Endothelial cell (in vitro differentiated cells): ENCODE results near the gene PLCB1. TPM values are rescaled to one million over a fixed set of nuclear protein-coding genes. Genes with fewer than 3 reads are reported as not detected.
A peak's percentile ranks its signal among the peaks of the same experiment; 100 is the strongest.

Source experiments
- DNase-seq: peaks from one replicate; pipeline ENCODE4 v3.0.0; 2021; ENCODE audit warnings: low spot score
- H3K27ac Mint-ChIP-seq: one replicate; pipeline ENCODE4 v1.8.0; 2021; ENCODE audit warnings: mixed read lengths, inconsistent platforms; ENCODE audit not compliant: unreplicated experiment
- H3K27me3 Mint-ChIP-seq: one replicate; pipeline ENCODE4 v1.8.0; 2021; ENCODE audit warnings: mild to moderate bottlenecking, moderate library complexity, mixed read lengths, inconsistent platforms; ENCODE audit not compliant: unreplicated experiment
- H3K36me3 Mint-ChIP-seq: one replicate; pipeline ENCODE4 v1.8.0; 2021; ENCODE audit warnings: mild to moderate bottlenecking, low read depth, mixed read lengths, inconsistent platforms; ENCODE audit not compliant: unreplicated experiment
- H3K4me1 Mint-ChIP-seq: one replicate; pipeline ENCODE4 v1.8.0; 2021; ENCODE audit warnings: mild to moderate bottlenecking, mixed read lengths, inconsistent platforms; ENCODE audit not compliant: unreplicated experiment
- H3K4me3 Mint-ChIP-seq: one replicate; pipeline ENCODE4 v1.8.0; 2021; ENCODE audit warnings: mild to moderate bottlenecking, mixed read lengths, inconsistent platforms; ENCODE audit not compliant: unreplicated experiment
- H3K9me3 Mint-ChIP-seq: one replicate; pipeline ENCODE4 v1.8.0; 2021; ENCODE audit warnings: mixed read lengths, inconsistent platforms; ENCODE audit not compliant: unreplicated experiment
- CTCF ChIP-seq: fragments of 200-600 bp; sonication (generic); IDR thresholded peaks from one replicate; pipeline ENCODE4 v1.5.0; 2021; ENCODE audit warnings: antibody characterized with exemption; ENCODE audit not compliant: unreplicated experiment
- total RNA-seq: library from RNA; stranded (reverse); fragmentation: NEBNext Ultra II Directional; extraction: Animal tissue kit (Norgen Biotek cat#: 25700); gene quantifications from one replicate; pipeline ENCODE4 v1.2.1, GENCODE V29; 2021; ENCODE audit not compliant: unreplicated experiment

Gene PLCB1
- total RNA-seq, 1 donor from 2014 or later, result 8.1 TPM

GRCh38 chr20:8150591-8150990 lies 18.5 kb downstream of the PLCB1 start:
- Mint-ChIP-seq H3K4me3 (no peak overlapping the region), H3K4me1 (peaks cover 13% of the 10 kb centered on the region), H3K27ac (no peak overlapping the region), H3K9me3 (no peaks in the 10 kb centered on the region), H3K27me3 (peaks cover 1% of the 10 kb centered on the region), H3K36me3 (no peaks in the 10 kb centered on the region)
- no peak for DNase-seq
- no peak for TF ChIP-seq CTCF

GRCh38 chr20:8151372-8151771 lies 19.3 kb downstream of the PLCB1 start:
- Mint-ChIP-seq H3K4me3 (no peak overlapping the region), H3K27me3 (peaks cover 3% of the 10 kb centered on the region), H3K9me3 (no peaks in the 10 kb centered on the region), H3K27ac (peak overlapping the region; percentile 32), H3K36me3 (no peaks in the 10 kb centered on the region), H3K4me1 (peaks cover 13% of the 10 kb centered on the region)
- no peak for TF ChIP-seq CTCF
- no peak for DNase-seq

GRCh38 chr20:8152183-8152582 lies 20.1 kb downstream of the PLCB1 start:
- peaks cover 13% of the 10 kb centered on the region for H3K4me1 Mint-ChIP-seq
- H3K27ac Mint-ChIP-seq, result no peak overlapping the region
- no peak for TF ChIP-seq CTCF
- no peaks in the 10 kb centered on the region for H3K36me3 Mint-ChIP-seq
- DNase-seq, result no peak
- no peaks in the 10 kb centered on the region for H3K9me3 Mint-ChIP-seq
- H3K27me3 Mint-ChIP-seq, result peaks cover 3% of the 10 kb centered on the region
- no peak overlapping the region for H3K4me3 Mint-ChIP-seq

GRCh38 chr20:8152847-8153246 lies 20.8 kb downstream of the PLCB1 start:
- DNase-seq, result no peak
- peaks cover under 1% of the 10 kb centered on the region for H3K36me3 Mint-ChIP-seq
- peaks cover under 1% of the 10 kb centered on the region for H3K9me3 Mint-ChIP-seq
- no peak overlapping the region for H3K27ac Mint-ChIP-seq
- peaks cover 2% of the 10 kb centered on the region for H3K27me3 Mint-ChIP-seq
- H3K4me3 Mint-ChIP-seq, result no peak overlapping the region
- H3K4me1 Mint-ChIP-seq, result peaks cover 13% of the 10 kb centered on the region
- TF ChIP-seq CTCF, result no peak

- peaks cover 6% of the 10 kb centered on the region for H3K36me3 Mint-ChIP-seq
- H3K27me3 Mint-ChIP-seq, result peaks cover 2% of the 10 kb centered on the region
- DNase-seq, result no peak
- TF ChIP-seq CTCF, result no peak
- H3K4me3 Mint-ChIP-seq, result no peak overlapping the region
- no peak overlapping the region for H3K27ac Mint-ChIP-seq
- H3K4me1 Mint-ChIP-seq, result peaks cover 13% of the 10 kb centered on the region
- H3K9me3 Mint-ChIP-seq, result peaks cover 6% of the 10 kb centered on the region
Measured at GRCh38 chr20:8153281-8153908, 21.3 kb downstream of the PLCB1 start.
